Measurements from ENCODE around the gene SPATA46. TPM values are rescaled to one million over a fixed set of nuclear protein-coding genes. Genes with fewer than 3 reads are reported as not detected.

SPATA46 gene
- total and polyA plus RNA-seq, 8 donors = not detected

DNA sequence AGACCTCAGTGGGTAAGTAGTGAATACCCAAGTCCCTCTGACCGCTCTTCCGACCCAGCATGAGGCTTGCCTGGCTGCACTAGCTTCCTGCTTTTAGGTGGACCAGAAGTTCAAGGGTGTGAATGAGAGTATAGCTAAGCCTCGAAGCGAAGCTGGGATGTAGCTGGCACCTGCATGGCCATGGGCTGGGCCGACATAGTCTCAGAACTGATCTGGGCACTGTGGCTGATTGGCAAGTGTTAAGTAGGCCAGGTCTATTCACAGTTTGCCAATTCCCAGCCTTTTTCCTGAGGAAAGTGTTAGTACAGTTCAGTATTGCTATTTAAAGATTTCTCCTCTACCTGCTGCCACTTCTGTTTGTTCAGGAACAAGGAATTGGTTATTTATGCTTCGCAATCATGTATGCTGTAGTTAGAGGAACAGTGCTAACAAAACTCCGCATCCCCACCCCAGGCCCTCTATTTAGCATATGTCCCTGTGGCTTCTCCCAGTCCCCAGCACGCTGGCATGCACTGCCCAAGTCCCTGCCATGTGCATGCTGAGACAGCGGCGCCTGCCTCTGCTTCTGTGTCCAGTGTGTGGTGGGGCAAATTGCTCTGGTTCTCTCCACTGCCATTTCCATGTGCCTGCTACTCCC lies 16.3 kb downstream of the SPATA46 start:
- Histone ChIP-seq H3K4me1 (peaks cover 0 to 5% (median 0%) of the 10 kb centered on the region in 4 donors), H3K27ac (no peak overlapping the region), H3K27me3 (no peaks in the 10 kb centered on the region), H3K9me3 (no peaks in the 10 kb centered on the region), H3K36me3 (peaks cover under 1 to 60% (median 25%) of the 10 kb centered on the region in 4 donors), H3K4me3 (no peak overlapping the region)
- no peak for DNase-seq
- no peak for TF ChIP-seq EP300 (IDR thresholded peaks at IDR 0.05)
- no peak for TF ChIP-seq POLR2AphosphoS5 (IDR thresholded peaks at IDR 0.05)
- TF ChIP-seq POLR2A (IDR thresholded peaks at IDR 0.05) = no peak
- no peak for TF ChIP-seq CTCF (IDR thresholded peaks at IDR 0.05)
- 50 to 80% (median 63%) methylated on average over 9 to 10 of the region's 10 CpGs for WGBS, 5 donors
- intact Hi-C loops (cut with DNase I; ENCODE audit: low total_unique reads) = no loop called here

GRCh38 chr1:162359523-162360236 lies 17.0 kb downstream of the SPATA46 start:
- intact Hi-C loops (cut with DNase I; ENCODE audit: low total_unique reads) = no loop called here
- peaks cover 4 to 59% (median 26%) of the 10 kb centered on the region in 4 donors for H3K36me3 ChIP-seq
- WGBS, 5 donors = 82 to 90% (median 87%) methylated on average over 10 of the region's 10 CpGs
- no peak for TF ChIP-seq POLR2AphosphoS5 (IDR thresholded peaks at IDR 0.05)
- TF ChIP-seq POLR2A (IDR thresholded peaks at IDR 0.05) = no peak
- H3K9me3 ChIP-seq = no peaks in the 10 kb centered on the region
- no peaks in the 10 kb centered on the region for H3K27me3 ChIP-seq
- H3K4me1 ChIP-seq = peaks cover 0 to 5% (median 0%) of the 10 kb centered on the region in 4 donors
- H3K4me3 ChIP-seq = no peak overlapping the region
- no peak for DNase-seq
- H3K27ac ChIP-seq = no peak overlapping the region

- Histone ChIP-seq H3K27ac (no peak overlapping the region), H3K4me3 (no peak overlapping the region), H3K9me3 (no peaks in the 10 kb centered on the region), H3K27me3 (no peaks in the 10 kb centered on the region), H3K4me1 (peaks cover 0 to 8% (median 0%) of the 10 kb centered on the region in 4 donors), H3K36me3 (peaks cover 4 to 59% (median 26%) of the 10 kb centered on the region in 4 donors)
- intact Hi-C loops (cut with DNase I; ENCODE audit: low total_unique reads) = no loop called here
- WGBS, 5 donors = 75 to 94% (median 86%) methylated on average over 1 of the region's 1 CpG
- TF ChIP-seq POLR2AphosphoS5 (IDR thresholded peaks at IDR 0.05) (no peak), EP300 (IDR thresholded peaks at IDR 0.05) (no peak), CTCF (IDR thresholded peaks at IDR 0.05) (no peak), POLR2A (IDR thresholded peaks at IDR 0.05) (no peak)
- DNase-seq = no peak
Observed at GRCh38 chr1:162358928-162359327, 17.7 kb downstream of the SPATA46 start.

GRCh38 chr1:162357681-162358266 lies 18.9 kb downstream of the SPATA46 start:
- Histone ChIP-seq H3K4me1 (peaks cover 0 to 12% (median 0%) of the 10 kb centered on the region in 4 donors), H3K27ac (no peak overlapping the region), H3K9me3 (no peaks in the 10 kb centered on the region), H3K27me3 (no peaks in the 10 kb centered on the region), H3K36me3 (peaks cover 4 to 59% (median 26%) of the 10 kb centered on the region in 4 donors), H3K4me3 (no peak overlapping the region)
- WGBS, 5 donors = 49 to 67% (median 53%) methylated on average over 5 of the region's 5 CpGs
- TF ChIP-seq POLR2A (IDR thresholded peaks at IDR 0.05) = no peak
- no peak for TF ChIP-seq EP300 (IDR thresholded peaks at IDR 0.05)
- peak in 3 of 7 experiments; percentile 22 to 29 (median 29) for TF ChIP-seq CTCF (IDR thresholded peaks at IDR 0.05)
- TF ChIP-seq POLR2AphosphoS5 (IDR thresholded peaks at IDR 0.05) = no peak
- intact Hi-C loops (cut with DNase I; ENCODE audit: low total_unique reads) = no loop called here
- DNase-seq = peak in 1 of 2 donors; percentile 60

Measured in stomach (tissue), 9 donors.